ENCODE measurements around the gene VCAN. TPM values are rescaled to one million over a fixed set of nuclear protein-coding genes. Genes with fewer than 3 reads are reported as not detected.

Gene VCAN
- total and polyA plus RNA-seq, 2 donors (not counting 1 experiment from before 2014, with no cell fraction given) = 2.0 TPM; not detected in 1

GRCh38 chr5:83488821-83489220 is 17.3 kb downstream of the VCAN start:
- TF ChIP-seq CTCF (IDR thresholded peaks at IDR 0.05) = no peak
- TF ChIP-seq EZH2 (IDR thresholded peaks at IDR 0.05; ENCODE audit: borderline replicate concordance, insufficient read depth, low read depth, low read length, poor library complexity, severe bottlenecking) = no peak
- intact Hi-C loops (cut with micrococcal nuclease) = no loop called here
- ChIA-PET POLR2A (no interaction called here), CTCF (no interaction called here)
- no peaks in the 10 kb centered on the region for H3K79me2 ChIP-seq (ENCODE audit: control insufficient read depth, insufficient read depth, low read length)
- H4K20me1 ChIP-seq (ENCODE audit: control insufficient read depth, insufficient read depth, low read length, poor library complexity, severe bottlenecking) = no peaks in the 10 kb centered on the region
- no peak overlapping the region for H3K9ac ChIP-seq (ENCODE audit: low read length)
- no peak overlapping the region for H3K27ac ChIP-seq (ENCODE audit: low read length in 2 of 2)
- H3K4me3 ChIP-seq (ENCODE audit: control extremely low read depth in 1 of 5, extremely low read depth in 1 of 5, insufficient read depth in 1 of 5, low read depth in 2 of 5, low read length in 4 of 5) = no peak overlapping the region
- DNase-seq (no peak), ATAC-seq (ENCODE audit: low read depth) (no peak)
- Mint-ChIP-seq H3K27ac (no peak overlapping the region), H3K4me1 (no peaks in the 10 kb centered on the region), H3K4me3 (no peak overlapping the region), H3K9me3 (ENCODE audit: insufficient read depth) (no peaks in the 10 kb centered on the region), H3K27me3 (peaks cover 4% of the 10 kb centered on the region)
- no peaks in the 10 kb centered on the region for H3K4me1 ChIP-seq (ENCODE audit: control insufficient read depth in 2 of 2, insufficient read depth in 2 of 2, low read length in 2 of 2)
- H3K9me3 ChIP-seq (ENCODE audit: control extremely low read depth in 1 of 3, control insufficient read depth in 2 of 3, insufficient read depth in 1 of 3, low read length in 2 of 3) = no peaks in the 10 kb centered on the region
- no peak overlapping the region for H2AFZ ChIP-seq (ENCODE audit: insufficient read depth, low read depth, low read length, poor library complexity, severe bottlenecking)
- H3K27me3 ChIP-seq (replicated peaks in 1 of 4; ENCODE audit: control extremely low read depth in 1 of 4, control insufficient read depth in 3 of 4, insufficient read depth in 4 of 4, low read length in 3 of 4) = no peaks in the 10 kb centered on the region
- no peaks in the 10 kb centered on the region for H3K36me3 ChIP-seq (replicated peaks in 1 of 2; ENCODE audit: control extremely low read depth in 1 of 2, control insufficient read depth in 1 of 2, extremely low read depth in 1 of 2, insufficient read depth in 2 of 2, low read length in 1 of 2)
- H3K4me2 ChIP-seq (replicated peaks; ENCODE audit: low read depth, low read length, poor library complexity, severe bottlenecking) = no peak overlapping the region

- Mint-ChIP-seq H3K27ac (no peak overlapping the region), H3K9me3 (ENCODE audit: insufficient read depth) (no peaks in the 10 kb centered on the region), H3K27me3 (no peaks in the 10 kb centered on the region), H3K4me3 (no peak overlapping the region), H3K4me1 (no peaks in the 10 kb centered on the region)
- CTCF ChIA-PET = no interaction called here
- H3K9ac ChIP-seq (ENCODE audit: low read length) = no peak overlapping the region
- H3K4me1 ChIP-seq (ENCODE audit: control insufficient read depth in 2 of 2, insufficient read depth in 2 of 2, low read length in 2 of 2) = no peaks in the 10 kb centered on the region
- H3K36me3 ChIP-seq (replicated peaks in 1 of 2; ENCODE audit: control extremely low read depth in 1 of 2, control insufficient read depth in 1 of 2, extremely low read depth in 1 of 2, insufficient read depth in 2 of 2, low read length in 1 of 2) = no peaks in the 10 kb centered on the region
- no peak overlapping the region for H3K4me2 ChIP-seq (replicated peaks; ENCODE audit: low read depth, low read length, poor library complexity, severe bottlenecking)
- intact Hi-C loops (cut with micrococcal nuclease) = no loop called here
- H4K20me1 ChIP-seq (ENCODE audit: control insufficient read depth, insufficient read depth, low read length, poor library complexity, severe bottlenecking) = no peaks in the 10 kb centered on the region
- ATAC-seq (ENCODE audit: low read depth) (no peak), DNase-seq (no peak)
- POLR2A ChIA-PET = no interaction called here
- no peaks in the 10 kb centered on the region for H3K79me2 ChIP-seq (ENCODE audit: control insufficient read depth, insufficient read depth, low read length)
- no peak overlapping the region for H3K4me3 ChIP-seq (ENCODE audit: control extremely low read depth in 1 of 5, extremely low read depth in 1 of 5, insufficient read depth in 1 of 5, low read depth in 2 of 5, low read length in 4 of 5)
- no peaks in the 10 kb centered on the region for H3K27me3 ChIP-seq (replicated peaks in 1 of 4; ENCODE audit: control extremely low read depth in 1 of 4, control insufficient read depth in 3 of 4, insufficient read depth in 4 of 4, low read length in 3 of 4)
- no peak overlapping the region for H2AFZ ChIP-seq (ENCODE audit: insufficient read depth, low read depth, low read length, poor library complexity, severe bottlenecking)
- TF ChIP-seq EZH2 (IDR thresholded peaks at IDR 0.05; ENCODE audit: borderline replicate concordance, insufficient read depth, low read depth, low read length, poor library complexity, severe bottlenecking) (no peak), CTCF (IDR thresholded peaks at IDR 0.05) (no peak)
- no peaks in the 10 kb centered on the region for H3K9me3 ChIP-seq (ENCODE audit: control extremely low read depth in 1 of 3, control insufficient read depth in 2 of 3, insufficient read depth in 1 of 3, low read length in 2 of 3)
- 99% methylated on average over 5 of the region's 9 CpGs for WGBS (ENCODE audit: insufficient coverage)
- no peak overlapping the region for H3K27ac ChIP-seq (ENCODE audit: low read length in 2 of 2)
These were observed 18.7 kb downstream of the VCAN start for GRCh38 chr5:83490203-83490602.

Data from B cell (primary cell).